GM19238 (cell line): ENCODE measurements around the gene TEAD4.

Source experiments
- DNase-seq: peaks from one replicate; pipeline ENCODE4 v3.0.0; 2011; ENCODE audit warnings: low spot score; ENCODE audit not compliant: insufficient read length

The TEAD4 gene

DNA sequence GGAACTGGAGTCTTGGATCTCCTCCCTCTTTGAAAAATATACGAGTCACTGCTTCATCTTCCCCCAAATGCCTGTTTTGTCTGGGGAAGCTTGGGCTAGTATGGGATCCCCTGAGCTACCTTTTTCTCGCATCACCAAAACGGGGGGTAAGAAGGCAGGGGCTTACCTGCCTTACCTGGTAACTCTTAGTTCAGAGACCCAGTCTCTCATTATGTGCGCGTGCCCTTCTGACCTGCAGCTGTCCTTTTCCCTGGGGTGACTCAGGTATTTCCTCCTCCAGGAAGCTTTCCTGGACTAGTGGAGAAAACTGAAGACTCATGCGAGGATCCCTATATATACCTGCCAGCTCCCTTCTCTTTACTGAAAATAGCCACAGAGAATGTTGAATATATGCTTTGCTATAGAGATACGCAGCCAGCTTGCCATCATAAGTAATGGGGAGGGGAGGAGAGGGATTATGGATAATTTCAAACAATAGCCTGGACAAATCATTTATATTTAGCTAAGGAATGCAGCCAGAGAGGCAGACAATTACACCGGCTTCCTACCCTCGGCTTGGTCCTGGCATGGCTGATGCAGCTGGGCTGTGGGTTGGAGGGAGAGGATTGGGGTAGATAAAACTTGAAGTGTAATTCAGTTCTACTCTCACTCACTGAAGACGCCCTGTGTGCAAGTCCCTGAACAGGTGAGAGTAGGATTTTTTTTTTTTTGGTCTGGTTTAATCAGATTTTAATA lies 119.1 kb downstream of the TEAD4 start:
- DNase-seq, result no peak

DNA sequence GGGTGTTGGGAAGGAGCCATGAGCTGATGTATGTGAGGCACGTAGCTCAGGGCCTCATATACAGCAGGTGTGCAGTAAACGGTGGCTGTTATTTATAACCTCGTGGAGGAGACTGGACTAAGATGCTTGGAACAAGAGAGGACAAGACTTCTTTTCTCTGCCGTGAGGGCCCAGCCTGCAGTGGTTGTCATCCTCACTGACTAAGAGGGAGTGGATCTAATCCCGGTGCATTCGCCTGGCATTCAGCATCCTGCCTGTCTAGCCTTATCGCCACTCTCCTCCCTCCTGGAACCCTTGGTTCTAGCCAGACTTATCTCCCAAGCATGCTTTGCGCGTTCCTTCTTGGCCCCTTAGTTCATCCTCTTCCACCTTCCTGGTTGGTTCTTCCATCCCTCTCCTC lies 121.9 kb downstream of the TEAD4 start:
- no peak for DNase-seq

DNA sequence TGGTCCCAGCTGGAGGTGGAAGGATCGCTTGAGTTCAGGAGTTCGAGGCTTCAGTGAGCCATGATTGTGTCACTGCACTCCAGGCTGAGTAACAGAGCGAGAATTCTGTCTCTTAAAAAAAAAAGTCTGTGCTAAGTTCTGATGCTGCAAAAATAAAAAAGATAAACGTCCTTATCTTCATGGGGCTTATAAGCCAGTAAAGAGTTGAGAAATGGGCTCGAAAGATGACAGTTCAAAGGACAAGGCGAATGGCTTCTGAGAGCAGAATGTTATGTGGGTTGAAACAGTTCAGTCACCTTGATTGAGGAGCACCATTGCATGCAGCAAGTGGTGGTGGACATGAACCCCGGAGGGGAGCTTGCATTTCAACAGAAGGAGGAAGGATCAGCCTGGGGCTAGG lies 122.7 kb downstream of the TEAD4 start:
- no peak for DNase-seq

DNA sequence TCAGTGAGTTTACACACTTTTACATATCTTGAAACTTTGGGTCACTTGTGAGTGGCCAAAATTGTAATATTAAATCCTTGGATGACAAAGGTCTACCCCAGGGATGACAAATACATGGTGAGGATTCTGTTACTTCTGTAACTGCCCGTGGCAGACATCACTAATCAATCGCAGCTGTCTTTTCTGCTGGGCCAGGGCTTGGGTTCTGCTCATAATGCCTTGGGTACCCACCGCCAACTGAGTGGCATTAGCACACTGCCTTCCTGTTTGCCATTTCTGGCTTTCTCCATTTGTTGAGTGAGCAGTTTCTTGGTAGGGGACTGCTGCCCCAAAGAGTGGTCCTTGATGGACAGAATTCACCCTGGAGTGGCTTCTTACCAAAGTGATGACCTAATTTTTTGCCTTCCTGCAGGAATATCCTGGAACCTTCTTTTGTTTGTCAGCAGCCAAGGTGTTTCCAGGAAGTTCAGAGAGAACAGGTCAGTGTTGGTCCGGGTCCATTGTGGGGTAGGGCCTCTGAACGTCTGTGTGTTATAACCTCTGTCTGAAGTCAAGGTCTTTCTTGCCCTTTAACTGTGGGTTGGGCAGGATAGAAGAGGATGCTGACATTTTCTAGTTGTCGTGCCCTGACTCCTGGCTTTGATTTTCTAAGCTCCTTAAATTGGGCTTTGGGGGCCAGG lies 124.2 kb downstream of the TEAD4 start:
- DNase-seq, result no peak

DNA sequence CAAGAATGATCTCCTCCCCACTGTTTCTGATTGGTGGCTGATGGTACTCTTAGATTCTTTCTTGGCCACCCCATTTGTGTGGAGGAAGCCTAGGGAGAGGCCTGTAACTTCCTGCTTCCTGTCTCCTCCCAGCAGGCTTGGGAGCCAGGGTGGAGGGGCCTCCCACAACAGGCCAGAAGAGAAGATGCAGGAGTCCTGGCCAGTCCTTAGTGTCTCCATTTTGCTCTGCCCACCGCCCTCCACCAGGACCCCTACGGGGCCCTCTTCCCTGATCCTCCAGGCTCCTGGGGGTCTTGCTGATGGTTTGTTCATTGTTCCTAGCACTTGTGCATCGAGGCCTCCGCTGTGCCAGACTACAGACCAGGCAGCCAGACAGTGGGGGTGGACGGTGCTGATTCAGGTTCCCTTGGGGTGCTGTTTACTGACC lies 124.7 kb downstream of the TEAD4 start:
- DNase-seq, result no peak

DNA sequence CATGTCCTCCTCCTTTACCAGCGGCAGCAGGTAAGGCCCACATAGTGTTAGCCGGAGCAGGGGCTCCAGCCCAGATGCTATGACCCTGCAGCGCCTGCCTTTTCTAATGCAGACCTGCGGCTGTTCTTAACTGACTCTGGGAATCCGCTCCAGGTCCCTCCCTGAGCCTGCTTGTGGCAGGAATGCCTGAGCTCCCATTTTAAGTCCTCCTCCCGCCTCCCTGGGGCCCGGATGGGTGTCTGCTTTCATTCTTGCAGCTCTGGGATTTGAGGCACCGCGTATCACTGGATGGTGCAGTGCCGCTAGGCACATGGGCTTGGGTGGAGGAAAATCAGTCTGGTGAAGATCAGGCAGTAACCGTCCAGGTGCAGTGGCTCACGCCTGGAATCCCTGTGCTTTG lies 125.5 kb downstream of the TEAD4 start:
- DNase-seq, result no peak

DNA sequence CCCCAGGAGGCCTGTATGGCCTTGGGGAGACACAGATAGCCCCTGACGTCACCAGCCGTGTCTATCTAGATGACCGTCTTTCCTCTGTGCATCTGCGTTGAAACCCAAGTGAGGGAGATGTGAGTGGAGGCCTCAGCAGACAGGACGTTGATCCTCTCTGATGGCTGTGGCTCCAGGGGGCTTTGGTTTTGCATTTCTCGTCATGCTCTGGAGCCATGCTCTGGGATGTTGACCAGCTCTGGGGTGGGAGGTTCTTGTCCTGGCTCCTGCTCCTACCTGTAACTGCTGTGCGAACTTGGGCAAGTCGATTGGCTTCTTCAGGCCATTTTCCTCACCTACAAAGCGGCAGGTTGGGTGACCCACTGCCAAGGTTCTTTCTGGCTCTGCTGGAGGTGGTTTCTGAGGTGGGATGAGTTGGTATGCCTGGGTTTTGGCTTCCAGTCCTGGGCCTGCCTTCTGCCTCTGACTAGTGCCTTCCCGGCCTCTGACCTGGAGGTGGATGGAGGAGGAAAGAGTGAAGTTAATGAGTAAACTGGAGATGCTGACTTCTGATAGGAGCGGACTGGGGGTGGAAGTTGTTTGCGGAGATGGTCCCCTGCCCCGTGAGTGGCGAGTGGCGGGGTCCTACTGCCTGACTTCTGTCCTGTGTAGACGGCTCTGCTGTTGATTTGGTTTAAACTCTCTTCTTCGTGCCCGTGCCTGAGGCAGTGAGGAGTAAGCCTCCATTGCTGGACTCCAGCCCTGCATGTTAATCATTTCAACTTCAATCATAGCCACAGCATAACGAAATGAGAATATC lies 126.3 kb downstream of the TEAD4 start:
- DNase-seq, result no peak

DNA sequence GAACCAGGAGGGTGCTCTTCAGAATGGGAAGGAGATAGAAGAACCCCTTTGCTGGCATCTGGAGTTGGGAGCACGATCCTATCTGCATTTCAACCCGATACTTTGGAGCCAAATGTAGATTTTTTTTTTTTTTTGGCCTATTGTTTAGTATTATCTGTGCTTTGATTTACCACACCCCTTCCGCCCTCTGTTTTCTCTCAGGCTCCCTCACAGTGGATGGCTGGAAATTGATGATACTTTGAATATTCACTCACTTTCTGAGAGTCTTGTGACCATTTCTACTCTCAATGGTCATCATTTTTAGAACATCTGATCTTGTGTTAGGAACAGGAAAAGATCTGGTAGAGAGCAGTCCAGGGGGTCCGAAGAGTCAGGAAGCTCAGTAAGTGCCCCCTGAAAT lies 127.0 kb downstream of the TEAD4 start:
- DNase-seq, result no peak

DNA sequence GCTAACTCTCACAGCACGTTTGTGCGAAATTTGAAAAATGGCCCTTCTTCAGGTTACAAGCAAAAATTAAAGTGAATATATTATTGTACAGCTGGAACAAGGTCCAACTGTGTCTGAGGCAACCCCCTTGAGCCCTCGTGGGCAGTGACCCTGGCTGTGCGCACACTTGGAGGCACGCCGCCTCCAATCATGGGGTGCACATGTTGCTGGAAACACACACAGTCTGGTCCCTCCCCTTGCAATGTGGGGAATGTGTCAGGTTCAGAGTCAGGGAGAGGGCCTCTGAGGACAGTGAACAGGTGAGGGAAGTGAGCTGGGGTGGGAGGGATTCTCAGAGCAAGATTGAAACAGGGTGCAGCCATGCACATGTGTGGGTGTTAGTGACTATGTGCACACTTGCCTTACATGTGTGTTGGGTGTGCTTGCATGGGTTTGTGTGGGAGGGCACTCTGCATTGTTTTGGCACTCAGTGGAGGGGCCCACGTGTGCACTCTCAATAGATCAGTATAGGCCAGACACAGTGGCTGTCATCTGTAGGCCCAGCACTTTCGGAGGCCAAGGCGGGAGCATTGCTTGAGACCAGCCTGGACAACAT lies 127.6 kb downstream of the TEAD4 start:
- no peak for DNase-seq

DNA sequence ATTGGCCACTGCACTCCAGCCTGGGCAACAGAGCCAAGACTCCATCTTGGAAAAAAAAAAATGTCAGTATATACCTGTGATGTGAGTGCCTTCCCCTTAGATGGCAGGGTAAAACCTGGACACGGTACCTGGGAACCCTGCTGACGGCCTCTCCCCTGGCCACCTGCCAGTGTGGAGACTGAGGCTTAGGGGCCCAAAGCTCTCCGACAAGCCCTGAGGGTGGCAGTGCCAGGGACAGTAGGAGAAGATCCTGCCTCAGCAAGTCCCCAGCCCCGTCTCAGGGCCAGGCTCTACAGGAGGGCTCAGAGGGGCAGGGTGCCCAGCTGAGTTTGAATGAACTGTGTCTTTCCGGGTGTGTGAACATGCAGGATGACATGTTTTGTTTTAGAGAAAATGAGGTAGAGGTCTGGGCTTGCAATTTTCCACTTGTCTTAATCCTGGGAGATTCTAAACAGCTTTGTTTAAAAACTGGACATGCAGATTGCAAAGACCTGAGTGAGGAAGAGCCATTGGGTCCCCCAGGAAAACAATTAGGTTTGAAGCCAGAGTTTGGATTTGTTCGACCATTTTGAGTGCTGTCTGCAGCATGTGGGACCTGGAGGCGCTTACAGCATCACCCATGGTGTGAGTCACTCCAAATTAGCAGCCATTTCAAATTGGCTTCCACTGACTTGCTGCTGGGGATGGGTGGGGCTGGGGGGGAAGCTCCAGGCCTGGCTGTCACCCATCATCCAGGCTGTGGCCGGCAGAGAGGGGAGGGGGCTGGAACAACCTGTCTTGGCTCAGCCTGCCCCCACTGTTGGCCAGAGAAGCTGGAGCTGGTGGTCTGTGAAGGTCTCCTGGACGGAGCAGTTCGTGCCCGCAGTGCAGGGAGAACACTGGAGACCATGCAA lies 128.8 kb downstream of the TEAD4 start:
- DNase-seq, result no peak

DNA sequence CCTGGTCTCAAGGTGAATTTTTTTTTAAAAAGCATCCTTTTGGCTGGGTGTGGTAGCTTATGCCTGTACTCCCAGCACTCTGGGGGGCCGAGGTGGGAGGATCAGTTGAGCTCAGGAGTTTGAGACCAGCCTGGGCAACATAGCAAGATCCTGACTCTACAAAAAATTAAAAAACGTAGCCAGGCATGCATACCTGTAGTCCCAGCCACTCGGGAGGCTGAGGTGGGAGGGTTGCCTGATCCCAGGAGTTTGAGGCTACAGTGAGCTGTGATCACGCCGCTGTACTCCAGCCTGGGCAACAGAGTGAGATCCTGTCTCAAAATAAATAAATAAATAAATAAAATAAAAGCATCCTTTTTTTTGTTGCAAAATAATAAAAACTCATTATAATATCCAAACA lies 130.4 kb downstream of the TEAD4 start:
- DNase-seq, result no peak
